HG03354 (cell line): ENCODE measurements around the gene RSRC2.
"Not testable (repeated sequence)": the region's sequence is repeated elsewhere in the genome, so short reads cannot be mapped to it uniquely, and the experiment has no call there.

Experiments used
- ATAC-seq: cut with Tn5 transposase; IDR thresholded peaks from one replicate; pipeline ENCODE4 v1.9.1; 2021; ENCODE audit warnings: mild to moderate bottlenecking; ENCODE audit not compliant: unreplicated experiment, poor library complexity, severe bottlenecking

RSRC2 gene, protein sequence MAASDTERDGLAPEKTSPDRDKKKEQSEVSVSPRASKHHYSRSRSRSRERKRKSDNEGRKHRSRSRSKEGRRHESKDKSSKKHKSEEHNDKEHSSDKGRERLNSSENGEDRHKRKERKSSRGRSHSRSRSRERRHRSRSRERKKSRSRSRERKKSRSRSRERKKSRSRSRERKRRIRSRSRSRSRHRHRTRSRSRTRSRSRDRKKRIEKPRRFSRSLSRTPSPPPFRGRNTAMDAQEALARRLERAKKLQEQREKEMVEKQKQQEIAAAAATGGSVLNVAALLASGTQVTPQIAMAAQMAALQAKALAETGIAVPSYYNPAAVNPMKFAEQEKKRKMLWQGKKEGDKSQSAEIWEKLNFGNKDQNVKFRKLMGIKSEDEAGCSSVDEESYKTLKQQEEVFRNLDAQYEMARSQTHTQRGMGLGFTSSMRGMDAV

GRCh38 chr12:122526683-122527477, at the start of gene RSRC2, which contains the start of gene KNTC1:
Gene RSRC2, minus strand, starts transcription at chr12:122526936. Its CDS starts 83 bp downstream, at chr12:122526853.
Gene KNTC1, plus strand, starts transcription at chr12:122527249. Its CDS starts 2,815 bp downstream, at chr12:122530064.
- ATAC-seq: peak; percentile 91

DNA sequence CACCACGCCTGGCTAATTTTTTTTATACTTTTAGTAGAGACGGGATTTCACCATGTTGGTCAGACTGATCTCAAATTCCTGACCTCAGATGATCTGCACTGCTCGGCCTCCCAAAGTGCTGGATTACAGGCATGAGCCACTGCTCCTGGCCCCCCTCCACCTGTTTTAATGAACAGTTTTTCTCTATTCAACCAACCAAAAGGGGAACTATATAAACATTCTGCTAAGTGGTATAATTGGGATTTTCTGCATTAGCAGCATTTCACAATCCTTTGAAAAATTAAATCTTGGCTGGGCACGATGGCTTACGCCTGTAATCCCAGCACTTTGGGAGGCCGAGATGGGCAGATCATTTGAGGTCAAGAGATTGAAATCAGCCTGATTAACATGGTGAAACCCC, 45.1 kb upstream of the RSRC2 start:
- no peak for ATAC-seq

DNA sequence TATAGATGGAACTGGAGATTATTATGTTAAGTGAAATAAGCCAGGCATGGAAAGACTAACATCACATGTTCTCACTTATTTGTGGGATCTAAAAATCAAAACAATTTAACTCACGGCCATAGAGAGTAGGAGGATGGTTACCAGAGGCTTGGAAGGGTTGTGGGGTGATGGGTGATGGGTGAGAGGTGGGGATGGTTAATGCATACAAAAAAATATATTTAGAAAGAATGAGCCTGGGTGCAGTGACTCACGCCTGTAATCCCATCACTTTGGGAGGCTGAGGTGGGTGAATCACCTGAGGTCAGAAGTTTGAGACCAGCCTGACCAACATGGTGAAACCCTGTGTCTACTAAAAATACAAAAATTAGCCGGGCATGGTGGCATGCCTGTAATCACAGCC, 43.3 kb upstream of the RSRC2 start:
- ATAC-seq: not testable (repeated sequence)

- no peak for ATAC-seq
Measured at GRCh38 chr12:122569288-122569687, 42.6 kb upstream of the RSRC2 start.

DNA sequence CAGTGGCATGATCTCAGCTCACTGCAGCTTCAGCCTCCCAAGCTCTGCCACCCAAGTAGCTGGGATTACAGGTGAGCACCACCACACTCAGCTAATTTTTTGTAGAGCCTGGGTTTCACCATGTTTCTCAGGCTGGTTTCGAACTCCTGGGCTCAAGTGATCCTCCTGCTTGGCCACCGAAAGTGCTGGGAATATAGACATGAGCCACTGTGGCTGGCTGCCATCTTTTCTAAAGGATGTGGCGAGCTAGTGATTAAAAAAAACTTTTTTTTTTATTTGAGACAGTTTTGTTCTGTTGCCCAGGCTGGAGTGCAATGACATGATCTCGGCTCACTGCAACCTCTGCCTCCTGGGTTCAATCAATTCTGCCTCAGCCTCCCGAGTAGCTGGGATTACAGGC, 40.1 kb upstream of the RSRC2 start:
- ATAC-seq: not testable (repeated sequence)

- no peak for ATAC-seq
Measured at GRCh38 chr12:122563361-122563760, 36.6 kb upstream of the RSRC2 start.

DNA sequence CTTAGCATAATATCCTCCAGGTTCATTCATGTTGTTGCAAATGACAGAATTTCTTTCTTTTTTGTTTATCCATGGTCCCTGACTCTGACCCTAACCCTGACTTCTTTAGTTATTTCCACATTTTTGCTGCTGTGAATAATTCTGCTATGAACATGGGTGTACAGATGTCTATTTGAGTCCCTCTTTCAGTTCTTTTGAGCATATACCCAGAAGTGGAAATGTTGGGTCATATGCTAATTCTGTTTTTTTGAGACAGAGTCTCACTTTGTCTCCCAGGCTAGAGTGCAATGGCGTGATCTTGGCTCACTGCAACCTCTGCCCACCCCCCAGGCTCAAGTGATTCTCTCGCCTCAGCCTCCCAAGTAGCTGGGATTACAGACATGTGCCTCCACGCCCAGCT, 33.4 kb upstream of the RSRC2 start:
- ATAC-seq: no peak

GRCh38 chr12:122558745-122559641, 32.3 kb upstream of the RSRC2 start:
- ATAC-seq: peak; percentile 66

GRCh38 chr12:122547330-122547729, 20.6 kb upstream of the RSRC2 start:
- ATAC-seq: no peak

DNA sequence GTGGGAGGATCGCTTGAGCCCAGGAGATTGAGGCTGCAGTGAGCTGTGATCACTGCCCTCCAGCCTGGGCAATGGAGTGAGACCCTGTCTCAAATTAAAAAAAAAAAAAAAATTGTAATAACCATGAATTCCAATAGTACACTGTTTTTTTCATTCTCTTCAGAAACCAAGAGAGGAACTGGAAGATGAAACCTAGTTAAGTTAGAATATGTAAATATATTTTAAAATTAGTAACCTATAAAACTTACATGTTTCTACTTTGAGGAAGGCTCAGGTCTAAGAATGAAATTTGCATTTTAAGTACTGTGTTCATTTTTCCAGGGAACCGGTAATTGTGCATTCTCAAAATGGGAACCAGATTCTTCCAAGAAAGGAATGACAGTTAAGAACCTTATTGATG, 19.1 kb upstream of the RSRC2 start:
- ATAC-seq: peak; percentile 85

- ATAC-seq: no peak
Measured at GRCh38 chr12:122544537-122544936, 17.8 kb upstream of the RSRC2 start.

DNA sequence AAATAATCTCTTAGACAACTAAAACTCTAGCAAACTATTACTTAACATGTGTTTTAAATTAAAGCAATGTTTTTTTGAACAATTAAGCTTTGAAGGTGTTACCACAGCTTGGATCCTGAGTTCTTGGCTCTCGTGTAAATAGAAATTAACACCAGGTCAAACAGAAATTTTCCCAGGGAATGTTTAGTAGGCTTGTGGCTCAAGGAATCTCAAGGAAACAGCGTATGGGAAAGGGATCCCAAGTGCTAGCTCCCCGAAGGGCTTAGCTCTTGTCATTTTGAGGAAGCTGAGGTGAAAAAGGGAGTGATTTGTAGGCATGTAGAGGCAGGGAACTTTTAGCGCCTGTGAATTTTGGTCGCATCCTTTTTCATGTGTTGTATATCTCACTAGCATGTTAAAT, 11.8 kb upstream of the RSRC2 start:
- ATAC-seq: no peak

GRCh38 chr12:122537021-122537420, 10.3 kb upstream of the RSRC2 start:
- no peak for ATAC-seq

DNA sequence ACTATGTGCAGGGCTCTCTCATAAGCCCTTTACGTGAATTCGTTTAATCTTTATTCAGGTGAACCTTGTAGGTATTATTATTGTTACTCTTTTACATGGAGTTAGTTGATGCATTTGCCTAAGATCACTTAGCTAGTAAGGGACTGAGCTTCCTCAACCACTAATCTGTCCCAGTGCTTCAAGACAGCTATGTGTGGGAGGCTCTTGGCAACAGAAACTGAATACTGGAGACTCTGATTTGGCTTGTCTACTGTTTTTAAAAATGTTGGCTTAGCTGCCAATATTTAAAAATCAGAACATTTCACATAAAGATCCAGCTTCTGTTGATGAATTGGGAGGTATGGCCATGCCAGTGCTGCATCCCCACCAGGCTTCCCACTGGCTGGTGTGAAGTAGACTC, 7.1 kb upstream of the RSRC2 start:
- ATAC-seq: no peak

- ATAC-seq: no peak
Measured at GRCh38 chr12:122528992-122529391, 2.3 kb upstream of the RSRC2 start.

- ATAC-seq: no peak
Measured at GRCh38 chr12:122528582-122528981, 1.8 kb upstream of the RSRC2 start.

- ATAC-seq: no peak
Measured at GRCh38 chr12:122527478-122527944, 775 bp upstream of the RSRC2 start.

DNA sequence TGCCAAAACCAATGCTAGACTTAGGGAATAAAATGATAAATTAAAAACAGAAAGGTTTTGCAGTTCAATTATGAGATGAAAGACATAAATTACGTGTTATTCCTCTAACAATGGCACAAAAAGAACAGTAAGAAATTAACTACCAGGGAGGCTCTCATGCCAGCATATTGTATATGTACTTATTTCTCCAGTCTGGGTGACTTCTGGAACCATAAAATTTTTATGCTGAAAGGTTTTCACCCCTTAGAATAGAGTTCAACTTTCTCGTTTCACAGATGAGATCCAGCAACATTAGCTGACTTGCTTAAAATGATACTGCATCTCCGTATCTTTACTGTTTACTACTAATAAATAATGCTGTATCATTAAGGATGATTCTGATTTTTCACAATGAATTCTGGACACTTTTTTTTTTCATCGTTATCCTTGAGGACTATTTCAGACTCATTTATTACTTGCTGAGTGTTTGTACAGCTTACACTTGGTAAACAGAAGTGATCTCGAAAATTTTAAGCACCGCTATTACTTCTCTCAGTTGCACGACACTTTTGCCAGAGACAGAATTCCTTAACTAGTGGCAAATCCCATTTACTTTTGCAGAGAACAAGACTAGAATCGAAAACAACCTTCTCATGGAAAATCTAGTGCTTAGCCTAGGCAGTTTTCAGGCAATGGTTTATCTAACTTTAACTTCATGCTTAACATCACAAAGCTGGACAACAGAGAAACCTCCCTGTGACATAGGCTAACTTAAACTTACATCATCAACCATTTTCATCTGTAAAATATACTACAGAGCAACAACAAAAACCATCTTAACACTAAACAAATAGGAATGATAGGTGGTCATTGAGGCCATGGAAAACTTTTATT, 2.7 kb downstream of the RSRC2 start:
- no peak for ATAC-seq

DNA sequence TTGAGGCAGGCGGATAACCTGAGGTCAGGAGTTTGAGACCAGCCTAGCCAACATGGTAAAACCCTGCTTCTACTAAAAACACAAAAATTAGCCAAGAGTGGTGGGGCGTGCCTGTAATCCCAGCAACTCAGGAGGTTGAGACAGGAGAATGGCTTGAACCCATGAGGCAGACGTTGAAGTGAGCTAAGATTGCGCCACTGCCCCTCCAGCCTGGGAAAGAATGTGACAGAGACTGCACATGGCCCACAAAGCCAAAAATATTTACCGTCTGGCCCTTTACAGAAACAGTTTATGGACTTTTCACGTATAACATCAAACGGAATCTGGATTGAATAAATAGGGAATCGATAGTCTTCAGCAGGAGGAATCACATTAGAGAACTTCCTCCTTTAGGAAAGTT, 3.5 kb downstream of the RSRC2 start:
- ATAC-seq: no peak
